Forelimb muscle (tissue), 1 donor: ENCODE data around the gene NBAS. TPM values are rescaled to one million over a fixed set of nuclear protein-coding genes. Genes with fewer than 3 reads are reported as not detected.
"Not testable (repeated sequence)": the region's sequence is repeated elsewhere in the genome, so short reads cannot be mapped to it uniquely, and the experiment has no call there.

ENCODE experiments used
- DNase-seq: peaks from one replicate; pipeline ENCODE4 v3.0.0-alpha.2; 2013; ENCODE audit warnings: low read depth
- polyA plus RNA-seq: library from polyadenylated mRNA; unstranded; fragments of 120-200 nt; gene quantifications from one replicate; pipeline ENCODE4 v1.2.1, GENCODE V29; 2013; ENCODE audit not compliant: insufficient read length

Gene NBAS
- polyA plus RNA-seq, 1 donor: 37.5 TPM

GRCh38 chr2:15210542-15210941, 350.6 kb downstream of the NBAS start:
- not testable (repeated sequence) for DNase-seq

- no peak for DNase-seq
Observed at GRCh38 chr2:15206419-15206818, 354.7 kb downstream of the NBAS start.

GRCh38 chr2:15205562-15205961, 355.6 kb downstream of the NBAS start:
- no peak for DNase-seq

- no peak for DNase-seq
Observed at GRCh38 chr2:15201009-15201408, 360.1 kb downstream of the NBAS start.

GRCh38 chr2:15200581-15200980, 360.6 kb downstream of the NBAS start:
- DNase-seq: no peak

- DNase-seq: no peak
Observed at GRCh38 chr2:15198051-15198450, 363.1 kb downstream of the NBAS start.

- DNase-seq: no peak
Observed at GRCh38 chr2:15195813-15196212, 365.3 kb downstream of the NBAS start.

GRCh38 chr2:15191789-15192188, 369.3 kb downstream of the NBAS start:
- DNase-seq: no peak

- peak; percentile 20 for DNase-seq
Observed at GRCh38 chr2:15189216-15189615, 371.9 kb downstream of the NBAS start.

GRCh38 chr2:15187702-15188101, 373.4 kb downstream of the NBAS start:
- no peak for DNase-seq

- DNase-seq: no peak
Observed at GRCh38 chr2:15186118-15186517, 375.0 kb downstream of the NBAS start.

GRCh38 chr2:15184491-15184890, 376.6 kb downstream of the NBAS start:
- DNase-seq: no peak

GRCh38 chr2:15182275-15182674, 378.9 kb downstream of the NBAS start:
- DNase-seq: no peak

GRCh38 chr2:15181092-15181745, 379.9 kb downstream of the NBAS start:
- DNase-seq: no peak

GRCh38 chr2:15180379-15180778, 380.8 kb downstream of the NBAS start:
- no peak for DNase-seq

GRCh38 chr2:15178946-15179345, 382.2 kb downstream of the NBAS start:
- no peak for DNase-seq

GRCh38 chr2:15177103-15177502, 384.0 kb downstream of the NBAS start:
- DNase-seq: no peak

- no peak for DNase-seq
Observed at GRCh38 chr2:15176604-15177003, 384.5 kb downstream of the NBAS start.

GRCh38 chr2:15174567-15174966, 386.6 kb downstream of the NBAS start:
- DNase-seq: no peak

- DNase-seq: no peak
Observed at GRCh38 chr2:15173501-15173900, 387.6 kb downstream of the NBAS start.

- DNase-seq: no peak
Observed at GRCh38 chr2:15172825-15173224, 388.3 kb downstream of the NBAS start.

- DNase-seq: no peak
Observed at GRCh38 chr2:15170070-15170775, 390.9 kb downstream of the NBAS start.

- DNase-seq: no peak
Observed at GRCh38 chr2:15169326-15170069, 391.6 kb downstream of the NBAS start.
